Ovary (tissue), 3 donors: ENCODE data around the gene DSP.

Source experiments
- EP300 ChIP-seq: sonication (generic); formaldehyde crosslinking; IDR thresholded peaks from one replicate; pipeline ENCODE4 v1.6.1; 2017; ENCODE audit warnings: antibody characterized with exemption
- POLR2A ChIP-seq: fragments of 450-650 bp; IDR thresholded peaks from one replicate; pipeline ENCODE4 v1.6.1; 2017; ENCODE audit warnings: antibody characterized with exemption, mild to moderate bottlenecking, moderate library complexity
- TF ChIP-seq, protein P1 (sequence below), 3 donors: fragments of 450-650 bp in 2 of 3; fragments of 200-600 bp in 1 of 3; IDR thresholded peaks; one replicate each; pipeline versions ENCODE4 v1.5.1 to v1.8.0; 2016 to 2022; ENCODE audit warnings: antibody characterized with exemption in 3 of 3, mild to moderate bottlenecking in 1 of 3
- donor health status: DM: no; HTN: no; CAD: no.

DNA sequence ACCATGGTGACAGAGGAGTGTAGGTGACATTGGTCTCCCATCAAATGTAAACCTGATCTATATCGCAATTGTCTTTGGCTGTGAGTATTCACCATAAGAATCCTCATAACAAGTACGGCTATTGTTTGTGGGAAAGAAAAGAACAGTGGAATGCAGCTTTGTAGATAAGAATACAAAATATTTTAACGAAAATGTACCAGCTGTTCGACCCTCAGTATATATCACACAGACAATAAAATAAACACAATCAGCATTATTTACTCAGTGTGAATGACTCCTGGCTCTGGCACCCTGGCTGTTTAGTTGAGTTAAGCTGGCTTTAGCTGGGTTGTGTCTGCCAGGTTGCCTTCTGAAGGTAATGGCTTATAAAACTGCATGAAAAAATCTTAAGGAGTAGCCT lies 91.9 kb downstream of the DSP start:
- TF ChIP-seq EP300 = no peak
- TF ChIP-seq, protein P1, sequence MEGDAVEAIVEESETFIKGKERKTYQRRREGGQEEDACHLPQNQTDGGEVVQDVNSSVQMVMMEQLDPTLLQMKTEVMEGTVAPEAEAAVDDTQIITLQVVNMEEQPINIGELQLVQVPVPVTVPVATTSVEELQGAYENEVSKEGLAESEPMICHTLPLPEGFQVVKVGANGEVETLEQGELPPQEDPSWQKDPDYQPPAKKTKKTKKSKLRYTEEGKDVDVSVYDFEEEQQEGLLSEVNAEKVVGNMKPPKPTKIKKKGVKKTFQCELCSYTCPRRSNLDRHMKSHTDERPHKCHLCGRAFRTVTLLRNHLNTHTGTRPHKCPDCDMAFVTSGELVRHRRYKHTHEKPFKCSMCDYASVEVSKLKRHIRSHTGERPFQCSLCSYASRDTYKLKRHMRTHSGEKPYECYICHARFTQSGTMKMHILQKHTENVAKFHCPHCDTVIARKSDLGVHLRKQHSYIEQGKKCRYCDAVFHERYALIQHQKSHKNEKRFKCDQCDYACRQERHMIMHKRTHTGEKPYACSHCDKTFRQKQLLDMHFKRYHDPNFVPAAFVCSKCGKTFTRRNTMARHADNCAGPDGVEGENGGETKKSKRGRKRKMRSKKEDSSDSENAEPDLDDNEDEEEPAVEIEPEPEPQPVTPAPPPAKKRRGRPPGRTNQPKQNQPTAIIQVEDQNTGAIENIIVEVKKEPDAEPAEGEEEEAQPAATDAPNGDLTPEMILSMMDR (IDR thresholded peaks at IDR 0.05) = no peak
- TF ChIP-seq POLR2A = no peak
